ENCODE results near the gene PRR23A. TPM values are rescaled to one million over a fixed set of nuclear protein-coding genes. Genes with fewer than 3 reads are reported as not detected.

PRR23A gene
- total RNA-seq, 1 donor from 2014 or later = not detected

- DNase-seq (ENCODE audit: low read depth) (no peak), FAIRE-seq (no peak)
- TF ChIP-seq CTCF (IDR thresholded peaks at IDR 0.05; ENCODE audit: insufficient read depth, low read length, severe bottlenecking) = no peak
- no peaks in the 10 kb centered on the region for H3K36me3 ChIP-seq (ENCODE audit: control insufficient read depth, insufficient read depth, low read length)
- no peak overlapping the region for H3K4me3 ChIP-seq (ENCODE audit: low read depth, low read length)
- H3K27me3 ChIP-seq (ENCODE audit: control insufficient read depth, insufficient read depth, low read length) = peaks cover 2% of the 10 kb centered on the region
Measured at GRCh38 chr3:138975351-138975750, 30.7 kb downstream of the PRR23A start.

- Histone ChIP-seq H3K36me3 (ENCODE audit: control insufficient read depth, insufficient read depth, low read length) (no peaks in the 10 kb centered on the region), H3K4me3 (ENCODE audit: low read depth, low read length) (no peak overlapping the region), H3K27me3 (ENCODE audit: control insufficient read depth, insufficient read depth, low read length) (peaks cover 2% of the 10 kb centered on the region)
- peak; percentile 74 for DNase-seq (ENCODE audit: low read depth)
- TF ChIP-seq CTCF (IDR thresholded peaks at IDR 0.05; ENCODE audit: insufficient read depth, low read length, severe bottlenecking) = no peak
- FAIRE-seq = no peak
Measured at GRCh38 chr3:138974462-138974861, 31.6 kb downstream of the PRR23A start.

GRCh38 chr3:138972941-138973340 is 33.1 kb downstream of the PRR23A start:
- H3K27me3 ChIP-seq (ENCODE audit: control insufficient read depth, insufficient read depth, low read length) = peaks cover 2% of the 10 kb centered on the region
- TF ChIP-seq CTCF (IDR thresholded peaks at IDR 0.05; ENCODE audit: insufficient read depth, low read length, severe bottlenecking) = no peak
- no peaks in the 10 kb centered on the region for H3K36me3 ChIP-seq (ENCODE audit: control insufficient read depth, insufficient read depth, low read length)
- no peak for DNase-seq (ENCODE audit: low read depth)
- no peak overlapping the region for H3K4me3 ChIP-seq (ENCODE audit: low read depth, low read length)
- no peak for FAIRE-seq

GRCh38 chr3:138971766-138972320 is 34.2 kb downstream of the PRR23A start:
- Histone ChIP-seq H3K27me3 (ENCODE audit: control insufficient read depth, insufficient read depth, low read length) (peaks cover 2% of the 10 kb centered on the region), H3K36me3 (ENCODE audit: control insufficient read depth, insufficient read depth, low read length) (no peaks in the 10 kb centered on the region), H3K4me3 (ENCODE audit: low read depth, low read length) (no peak overlapping the region)
- no peak for TF ChIP-seq CTCF (IDR thresholded peaks at IDR 0.05; ENCODE audit: insufficient read depth, low read length, severe bottlenecking)
- DNase-seq (ENCODE audit: low read depth) (no peak), FAIRE-seq (no peak)

- peaks cover 2% of the 10 kb centered on the region for H3K27me3 ChIP-seq (ENCODE audit: control insufficient read depth, insufficient read depth, low read length)
- no peak for FAIRE-seq
- TF ChIP-seq CTCF (IDR thresholded peaks at IDR 0.05; ENCODE audit: insufficient read depth, low read length, severe bottlenecking) = no peak
- no peaks in the 10 kb centered on the region for H3K36me3 ChIP-seq (ENCODE audit: control insufficient read depth, insufficient read depth, low read length)
- no peak overlapping the region for H3K4me3 ChIP-seq (ENCODE audit: low read depth, low read length)
- DNase-seq (ENCODE audit: low read depth) = no peak
Measured at GRCh38 chr3:138964923-138965322, 41.1 kb downstream of the PRR23A start.

GRCh38 chr3:138964264-138964663 is 41.8 kb downstream of the PRR23A start:
- no peaks in the 10 kb centered on the region for H3K36me3 ChIP-seq (ENCODE audit: control insufficient read depth, insufficient read depth, low read length)
- FAIRE-seq = no peak
- H3K27me3 ChIP-seq (ENCODE audit: control insufficient read depth, insufficient read depth, low read length) = peaks cover 2% of the 10 kb centered on the region

More at GRCh38 chr3:138964264-138964663, 41.8 kb downstream of the PRR23A start:
- no peak for TF ChIP-seq CTCF (IDR thresholded peaks at IDR 0.05; ENCODE audit: insufficient read depth, low read length, severe bottlenecking)
- DNase-seq (ENCODE audit: low read depth) = peak; percentile 15
- no peak overlapping the region for H3K4me3 ChIP-seq (ENCODE audit: low read depth, low read length)

Data from bronchial epithelial cell (primary cell).